Tibial nerve (tissue), 4 donors: ENCODE results near the gene FNIP2.

Source experiments
- EP300 ChIP-seq, 2 donors: sonication (generic); formaldehyde crosslinking; IDR thresholded peaks; one replicate each; pipeline ENCODE4 v1.6.1; 2017; ENCODE audit warnings: antibody characterized with exemption in 2 of 2, mild to moderate bottlenecking in 1 of 2
- POLR2A ChIP-seq, 2 donors: fragments of 450-650 bp; IDR thresholded peaks; one replicate each; pipeline ENCODE4 v1.6.1; 2017; ENCODE audit warnings: antibody characterized with exemption in 2 of 2, mild to moderate bottlenecking in 2 of 2, moderate library complexity in 2 of 2
- TF ChIP-seq, protein P1 (sequence below), 5 experiments: fragments of 200-600 bp in 3 of 5; fragments of 450-650 bp in 2 of 5; sonication (generic) in 3 of 5; IDR thresholded peaks; one replicate each; pipeline ENCODE4 v1.5.1; 2016 to 2019; ENCODE audit warnings: antibody characterized with exemption in 5 of 5, mild to moderate bottlenecking in 3 of 5, moderate library complexity in 2 of 5

GRCh38 chr4:158729716-158730559, 38.9 kb upstream of the FNIP2 start:
- TF ChIP-seq EP300 (IDR thresholded peaks at IDR 0.05) (no peak), POLR2A (IDR thresholded peaks at IDR 0.05) (no peak)
- TF ChIP-seq, protein P1, sequence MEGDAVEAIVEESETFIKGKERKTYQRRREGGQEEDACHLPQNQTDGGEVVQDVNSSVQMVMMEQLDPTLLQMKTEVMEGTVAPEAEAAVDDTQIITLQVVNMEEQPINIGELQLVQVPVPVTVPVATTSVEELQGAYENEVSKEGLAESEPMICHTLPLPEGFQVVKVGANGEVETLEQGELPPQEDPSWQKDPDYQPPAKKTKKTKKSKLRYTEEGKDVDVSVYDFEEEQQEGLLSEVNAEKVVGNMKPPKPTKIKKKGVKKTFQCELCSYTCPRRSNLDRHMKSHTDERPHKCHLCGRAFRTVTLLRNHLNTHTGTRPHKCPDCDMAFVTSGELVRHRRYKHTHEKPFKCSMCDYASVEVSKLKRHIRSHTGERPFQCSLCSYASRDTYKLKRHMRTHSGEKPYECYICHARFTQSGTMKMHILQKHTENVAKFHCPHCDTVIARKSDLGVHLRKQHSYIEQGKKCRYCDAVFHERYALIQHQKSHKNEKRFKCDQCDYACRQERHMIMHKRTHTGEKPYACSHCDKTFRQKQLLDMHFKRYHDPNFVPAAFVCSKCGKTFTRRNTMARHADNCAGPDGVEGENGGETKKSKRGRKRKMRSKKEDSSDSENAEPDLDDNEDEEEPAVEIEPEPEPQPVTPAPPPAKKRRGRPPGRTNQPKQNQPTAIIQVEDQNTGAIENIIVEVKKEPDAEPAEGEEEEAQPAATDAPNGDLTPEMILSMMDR (IDR thresholded peaks at IDR 0.05) = peak; percentile 67 to 93 (median 86)
